Natural killer cell (primary cell): ENCODE results near the gene DUSP9. TPM values are rescaled to one million over a fixed set of nuclear protein-coding genes. Genes with fewer than 3 reads are reported as not detected.

ENCODE experiments used
- ATAC-seq, 3 donors: fragments of 150-1000 bp in 2 of 3; fragments of 200-7000 bp in 1 of 3; cut with Tn5 transposase; 1 replicate in 1 of 3; 2 replicates in 2 of 3; pipeline ENCODE4 v1.10.0; 2021; ENCODE audit warnings: mild to moderate bottlenecking in 2 of 3, moderate library complexity in 2 of 3
- DNase-seq, 2 donors: peaks; one replicate each; pipeline versions ENCODE4 v3.0.0 to v3.0.0-alpha.2; 2013 to 2021; ENCODE audit warnings: mixed read lengths in 1 of 2
- H3K27ac ChIP-seq: one replicate; pipeline ENCODE4 v1.5.1; 2013; ENCODE audit warnings: mild to moderate bottlenecking, low read length
- H3K27me3 ChIP-seq: one replicate; pipeline ENCODE4 v1.6.1; 2013; ENCODE audit warnings: low read length; ENCODE audit not compliant: control insufficient read depth, insufficient read depth
- H3K36me3 ChIP-seq: one replicate; pipeline ENCODE4 v1.6.1; 2013; ENCODE audit warnings: low read length; ENCODE audit not compliant: control insufficient read depth, insufficient read depth
- H3K4me1 ChIP-seq: one replicate; pipeline ENCODE4 v1.6.1; 2013; ENCODE audit warnings: low read length; ENCODE audit not compliant: control insufficient read depth, insufficient read depth
- H3K4me3 ChIP-seq: one replicate; pipeline ENCODE4 v1.5.1; 2013; ENCODE audit warnings: low read length
- H3K9me3 ChIP-seq: one replicate; pipeline ENCODE4 v1.6.1; 2013; ENCODE audit warnings: low read length; ENCODE audit not compliant: control insufficient read depth, insufficient read depth
- H3K27ac Mint-ChIP-seq, 2 donors: one replicate each; pipeline ENCODE4 v1.8.0; 2022; ENCODE audit warnings: mild to moderate bottlenecking in 2 of 2, mixed read lengths in 2 of 2, moderate library complexity in 1 of 2
- H3K27me3 Mint-ChIP-seq, 2 donors: one replicate each; pipeline ENCODE4 v1.8.0; 2022; ENCODE audit warnings: low read depth in 2 of 2, mixed read lengths in 2 of 2
- H3K36me3 Mint-ChIP-seq: one replicate; pipeline ENCODE4 v1.8.0; 2022; ENCODE audit warnings: mixed read lengths
- H3K4me1 Mint-ChIP-seq, 2 donors: one replicate each; pipeline ENCODE4 v1.8.0; 2022; ENCODE audit warnings: mixed read lengths in 2 of 2
- H3K4me3 Mint-ChIP-seq: one replicate; pipeline ENCODE4 v1.8.0; 2022; ENCODE audit warnings: mild to moderate bottlenecking, moderate library complexity, mixed read lengths
- H3K9me3 Mint-ChIP-seq, 2 donors: one replicate each; pipeline ENCODE4 v1.8.0; 2022; ENCODE audit warnings: mixed read lengths in 2 of 2
- CTCF ChIP-seq: fragments of 200-600 bp; IDR thresholded peaks from one replicate; pipeline ENCODE4 v1.8.0; 2022; ENCODE audit warnings: antibody characterized with exemption
- WGBS: methylation state at CpG from one replicate; pipeline ENCODE4 v1.1.7; 2013; ENCODE audit warnings: missing lambda C conversion rate; ENCODE audit not compliant: insufficient coverage; 5-methylcytosine and 5-hydroxymethylcytosine counted together
- intact Hi-C: fragments of 100-400 bp; cut with micrococcal nuclease; formaldehyde crosslinking; loops from one replicate; pipeline ENCODE4 v1.14.2; 2022
- total RNA-seq, 4 donors: library from RNA; stranded (reverse); fragments of 120-200 nt in 1 of 4; gene quantifications; one replicate each; pipeline versions ENCODE4 v1.2.3 to v1.2.4, GENCODE V29; 2013 to 2022

DUSP9 gene
- total RNA-seq, 3 donors from 2014 or later (not counting 1 experiment from before 2014, with no cell fraction given): not detected

- no peaks in the 10 kb centered on the region for H3K9me3 ChIP-seq
- no peak overlapping the region for H3K4me3 ChIP-seq
- H3K4me1 Mint-ChIP-seq: no peaks in the 10 kb centered on the region
- peaks cover 0 to 20% of the 10 kb centered on the region in 2 donors for H3K27me3 Mint-ChIP-seq
- TF ChIP-seq CTCF: no peak
- DNase-seq: no peak
- ATAC-seq: no peak
- no peaks in the 10 kb centered on the region for H3K36me3 Mint-ChIP-seq
- H3K36me3 ChIP-seq: no peaks in the 10 kb centered on the region
- H3K9me3 Mint-ChIP-seq: no peaks in the 10 kb centered on the region
- H3K4me1 ChIP-seq: peaks cover 17% of the 10 kb centered on the region
- no peak overlapping the region for H3K27ac Mint-ChIP-seq
- H3K27me3 ChIP-seq: peaks cover 10% of the 10 kb centered on the region
- intact Hi-C loops: no loop called here
- WGBS: 53% methylated on average over 5 of the region's 6 CpGs
- no peak overlapping the region for H3K27ac ChIP-seq
- H3K4me3 Mint-ChIP-seq: no peak overlapping the region
Observed at GRCh38 chrX:153645151-153645550, 1.9 kb upstream of the DUSP9 start.

GRCh38 chrX:153645921-153646488 is 998 bp upstream of the DUSP9 start:
- peaks cover 17% of the 10 kb centered on the region for H3K4me1 ChIP-seq
- no peaks in the 10 kb centered on the region for H3K9me3 ChIP-seq
- no peak for TF ChIP-seq CTCF
- Mint-ChIP-seq H3K4me1 (no peaks in the 10 kb centered on the region), H3K27me3 (peaks cover 0 to 17% of the 10 kb centered on the region in 2 donors), H3K9me3 (no peaks in the 10 kb centered on the region), H3K27ac (no peak overlapping the region), H3K36me3 (no peaks in the 10 kb centered on the region), H3K4me3 (no peak overlapping the region)
- H3K27ac ChIP-seq: no peak overlapping the region
- H3K36me3 ChIP-seq: no peaks in the 10 kb centered on the region
- intact Hi-C loops: no loop called here
- no peak overlapping the region for H3K4me3 ChIP-seq
- 59% methylated on average over 7 of the region's 10 CpGs for WGBS
- ATAC-seq (no peak), DNase-seq (no peak)
- peaks cover 10% of the 10 kb centered on the region for H3K27me3 ChIP-seq

GRCh38 chrX:153647461-153648357 is 706 bp downstream of the DUSP9 start:
- Mint-ChIP-seq H3K4me1 (no peaks in the 10 kb centered on the region), H3K27me3 (peaks cover 9 to 21% of the 10 kb centered on the region in 2 donors), H3K36me3 (no peaks in the 10 kb centered on the region), H3K9me3 (no peaks in the 10 kb centered on the region), H3K27ac (no peak overlapping the region), H3K4me3 (peak overlapping the region; percentile 35)
- ATAC-seq (no peak), DNase-seq (no peak)
- intact Hi-C loops: no loop called here
- no peak overlapping the region for H3K4me3 ChIP-seq
- H3K4me1 ChIP-seq: peaks cover 17% of the 10 kb centered on the region
- no peak for TF ChIP-seq CTCF
- H3K9me3 ChIP-seq: no peaks in the 10 kb centered on the region
- peaks cover 10% of the 10 kb centered on the region for H3K27me3 ChIP-seq
- no peak overlapping the region for H3K27ac ChIP-seq
- no peaks in the 10 kb centered on the region for H3K36me3 ChIP-seq
- 7% methylated on average over 79 of the region's 85 CpGs for WGBS
